GM21381 (cell line): Measurements from ENCODE around the gene SARNP.
A peak's percentile ranks its signal among the peaks of the same experiment; 100 is the strongest.

Experiments
- ATAC-seq: cut with Tn5 transposase; IDR thresholded peaks from one replicate; pipeline ENCODE4 v1.9.1; 2021; ENCODE audit warnings: mild to moderate bottlenecking, moderate library complexity; ENCODE audit not compliant: unreplicated experiment

SARNP gene

GRCh38 chr12:55727643-55728185 lies 89.8 kb downstream of the SARNP start:
- ATAC-seq = no peak

GRCh38 chr12:55726971-55727370 lies 90.6 kb downstream of the SARNP start:
- no peak for ATAC-seq

DNA sequence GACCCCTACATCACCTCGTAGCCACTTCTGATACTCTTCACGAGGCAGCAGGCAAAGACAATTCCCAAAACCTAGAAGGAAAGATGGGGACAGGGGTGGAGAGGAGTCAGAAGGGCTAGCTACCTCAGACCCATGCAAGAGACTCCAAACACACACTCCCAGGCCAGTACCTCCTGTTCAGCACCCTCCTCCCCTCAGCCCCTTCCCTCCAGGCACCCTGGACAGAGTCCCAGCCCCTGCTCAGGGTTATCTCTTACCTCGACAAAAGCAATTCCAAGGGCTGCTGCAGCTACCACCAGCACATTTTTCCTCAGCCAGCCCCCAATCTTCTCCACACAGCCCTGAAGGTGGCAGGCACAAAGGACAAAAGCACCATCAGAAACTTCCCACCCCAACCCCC lies 92.0 kb downstream of the SARNP start:
- ATAC-seq = no peak

- ATAC-seq = no peak
Observed at GRCh38 chr12:55724940-55725309, 92.6 kb downstream of the SARNP start.

DNA sequence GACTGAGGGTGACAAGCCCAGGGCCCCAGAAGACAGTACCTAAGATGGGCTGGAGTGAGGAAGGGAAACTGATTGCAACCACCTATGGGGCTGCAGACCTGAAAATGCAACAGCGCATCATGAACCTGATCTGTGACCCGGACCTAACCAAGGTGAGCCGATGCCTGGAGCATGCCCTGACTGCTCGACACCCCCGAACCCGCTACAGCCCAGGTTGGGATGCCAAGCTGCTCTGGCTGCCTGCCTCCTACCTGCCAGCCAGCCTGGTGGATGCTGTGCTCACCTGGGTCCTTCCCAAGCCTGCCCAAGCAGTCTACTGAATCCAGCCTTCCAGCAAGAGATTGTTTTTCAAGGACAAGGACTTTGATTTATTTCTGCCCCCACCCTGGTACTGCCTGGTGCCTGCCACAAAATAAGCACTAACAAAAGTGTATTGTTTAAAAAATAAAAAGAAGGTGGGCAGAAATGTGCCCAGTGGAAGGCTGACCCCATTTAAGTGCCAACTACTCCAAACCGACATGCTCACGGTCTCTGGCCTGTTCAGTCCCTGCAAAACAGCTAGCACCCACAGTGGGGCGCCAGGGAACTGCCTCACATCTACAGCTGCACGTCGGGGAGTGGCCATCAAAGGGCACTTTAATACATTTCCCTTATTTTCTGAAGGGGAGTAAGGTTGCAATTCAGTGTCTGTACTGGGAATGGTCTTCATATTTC lies 93.1 kb downstream of the SARNP start:
- no peak for ATAC-seq

GRCh38 chr12:55723516-55724225 lies 93.9 kb downstream of the SARNP start:
- ATAC-seq = no peak

GRCh38 chr12:55722948-55723347 lies 94.6 kb downstream of the SARNP start:
- ATAC-seq = no peak

GRCh38 chr12:55721601-55722213 lies 95.8 kb downstream of the SARNP start:
- no peak for ATAC-seq

GRCh38 chr12:55720894-55721444 lies 96.6 kb downstream of the SARNP start:
- ATAC-seq = no peak

GRCh38 chr12:55720071-55720564 lies 97.4 kb downstream of the SARNP start, which contains the start of gene RDH5:
RDH5 (plus strand) TSS chr12:55720393; CDS start chr12:55721185, 792 bp downstream.
- no peak for ATAC-seq

DNA sequence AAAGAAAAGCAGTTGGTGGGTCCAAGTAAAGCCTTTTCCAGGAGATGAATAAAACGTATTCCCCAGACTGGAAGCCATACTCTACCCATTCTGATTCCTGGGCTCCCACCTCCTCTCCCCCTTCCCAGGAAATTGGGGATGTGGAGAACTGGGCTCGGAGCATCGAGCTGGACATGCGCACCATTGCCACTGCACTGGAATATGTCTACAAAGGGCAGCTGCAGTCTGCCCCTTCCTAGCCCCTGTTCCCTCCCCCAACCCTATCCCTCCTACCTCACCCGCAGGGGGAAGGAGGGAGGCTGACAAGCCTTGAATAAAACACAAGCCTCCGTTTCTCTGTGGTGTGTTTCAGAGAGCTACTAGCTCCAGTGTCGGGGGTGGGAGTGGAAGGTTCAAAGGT lies 98.2 kb downstream of the SARNP start:
- ATAC-seq = no peak

GRCh38 chr12:55718624-55719275 lies 98.8 kb downstream of the SARNP start:
- no peak for ATAC-seq

DNA sequence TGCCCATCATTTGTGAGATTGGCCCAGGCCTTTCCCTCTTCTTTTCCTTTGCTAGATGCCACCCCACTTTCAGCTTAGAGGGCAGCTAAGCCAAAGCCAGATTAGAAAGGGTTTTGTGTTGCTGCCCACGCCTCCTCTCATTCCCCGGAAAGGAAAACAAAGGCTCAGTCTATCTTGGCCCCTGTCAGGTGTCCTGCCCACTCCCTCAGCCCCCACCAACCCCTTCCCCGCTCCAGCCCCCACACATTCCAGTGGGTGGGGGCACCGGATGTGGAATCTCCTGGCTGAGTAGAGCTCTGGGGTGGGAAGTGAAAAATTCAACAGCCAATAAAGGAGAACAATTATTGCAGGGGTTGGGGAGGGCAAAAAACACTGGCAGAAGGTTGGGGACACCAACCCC lies 99.5 kb downstream of the SARNP start:
- no peak for ATAC-seq

DNA sequence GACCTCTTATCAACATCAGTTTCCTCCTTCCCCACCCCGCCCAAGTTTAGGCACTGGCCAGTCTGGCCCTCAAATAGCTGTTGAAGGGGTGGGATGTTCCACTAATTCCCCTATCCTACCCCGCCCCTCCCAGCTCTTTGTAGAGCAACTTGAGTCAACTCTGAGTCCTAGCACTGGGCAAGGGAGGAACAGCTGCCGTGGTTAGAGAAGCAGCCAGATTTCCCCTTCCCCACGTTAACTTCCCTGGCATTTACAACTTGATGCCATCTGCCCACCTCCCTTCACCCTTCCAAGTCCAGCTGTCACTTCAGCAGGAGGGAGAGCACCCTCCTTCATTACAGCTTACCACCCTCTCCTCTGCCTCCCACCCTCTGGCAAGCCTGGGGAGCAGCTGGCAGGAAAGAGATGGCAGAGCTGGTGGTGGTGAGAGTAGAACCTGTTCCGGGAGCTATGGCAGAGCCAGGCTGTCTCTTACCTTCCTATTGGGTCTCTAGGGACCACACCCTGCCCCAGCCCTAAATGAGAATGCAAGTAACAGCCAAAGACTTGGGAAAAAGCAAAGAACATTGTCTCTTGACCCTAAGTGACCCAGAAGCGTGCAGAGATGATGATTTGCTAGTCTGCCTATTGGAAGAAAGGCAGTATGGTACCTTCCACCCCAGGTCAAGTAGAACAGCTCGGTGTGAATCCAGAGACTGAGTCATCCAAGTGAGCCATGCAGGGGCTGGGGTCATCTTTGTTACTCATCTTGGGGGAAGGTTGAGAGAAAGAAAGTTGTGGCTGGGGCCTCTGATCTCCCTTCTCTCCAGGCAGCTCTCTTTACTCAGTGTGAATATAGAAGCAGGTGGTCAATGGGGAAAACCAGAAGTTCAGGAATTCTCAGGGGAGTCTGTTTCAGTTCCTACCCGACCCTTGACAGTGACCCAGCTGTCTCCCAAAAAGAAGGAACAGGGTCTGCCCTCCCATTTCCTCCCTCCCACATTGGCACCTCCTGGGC lies 100.2 kb downstream of the SARNP start:
- ATAC-seq = no peak

GRCh38 chr12:55716582-55716957 lies 101.0 kb downstream of the SARNP start:
- no peak for ATAC-seq

GRCh38 chr12:55715833-55716581 lies 101.5 kb downstream of the SARNP start, which contains the start of gene BLOC1S1:
BLOC1S1 (plus strand) TSS chr12:55716046; CDS start chr12:55716052, 6 bp downstream.
- peak; percentile 89 for ATAC-seq

DNA sequence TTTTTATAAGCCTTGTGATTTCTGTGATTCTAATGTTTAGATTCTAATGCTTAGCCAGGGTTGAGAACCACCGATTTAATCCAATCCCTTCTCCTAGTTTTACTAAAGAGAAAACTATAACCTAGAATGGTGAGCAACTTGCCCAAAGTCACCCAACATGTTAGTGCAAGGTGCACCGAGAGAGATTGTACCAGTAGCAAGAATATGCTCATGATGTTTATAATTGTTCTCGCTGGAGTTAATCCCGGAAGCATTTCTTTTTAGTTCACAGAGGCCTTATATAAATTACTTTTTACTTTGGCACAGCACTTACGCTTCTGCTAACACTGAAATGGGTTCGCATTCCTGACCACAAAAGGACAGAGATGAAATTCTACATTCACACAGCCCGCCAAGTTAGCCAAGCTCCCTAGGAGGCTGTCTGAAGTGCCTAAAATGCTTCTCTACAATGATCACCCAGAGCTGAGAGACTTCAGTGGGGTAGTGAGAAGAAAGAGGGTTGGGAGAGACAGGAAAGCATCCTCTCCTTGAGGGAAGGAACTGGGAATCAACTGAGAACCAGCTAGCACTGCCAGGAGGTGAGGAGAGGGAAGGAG lies 102.3 kb downstream of the SARNP start:
- no peak for ATAC-seq

- ATAC-seq = no peak
Observed at GRCh38 chr12:55713721-55714120, 103.8 kb downstream of the SARNP start.
